GM19395 (cell line): ENCODE data around the gene COL27A1.

Experiments
- ATAC-seq: cut with Tn5 transposase; IDR thresholded peaks from one replicate; pipeline ENCODE4 v1.9.1; 2021; ENCODE audit warnings: mild to moderate bottlenecking, moderate library complexity; ENCODE audit not compliant: unreplicated experiment

COL27A1 gene

GRCh38 chr9:114238891-114239875, 83.8 kb downstream of the COL27A1 start:
- ATAC-seq = no peak

- ATAC-seq = no peak
Observed at GRCh38 chr9:114240216-114240615, 84.9 kb downstream of the COL27A1 start.

GRCh38 chr9:114240647-114241558, 85.6 kb downstream of the COL27A1 start:
- ATAC-seq = no peak

GRCh38 chr9:114242837-114243236, 87.5 kb downstream of the COL27A1 start:
- ATAC-seq = no peak

- no peak for ATAC-seq
Observed at GRCh38 chr9:114243240-114243639, 87.9 kb downstream of the COL27A1 start.

- no peak for ATAC-seq
Observed at GRCh38 chr9:114244570-114244969, 89.2 kb downstream of the COL27A1 start.

GRCh38 chr9:114246558-114246957, 91.2 kb downstream of the COL27A1 start:
- ATAC-seq = no peak

GRCh38 chr9:114247077-114247476, 91.7 kb downstream of the COL27A1 start:
- no peak for ATAC-seq

GRCh38 chr9:114247491-114247890, 92.2 kb downstream of the COL27A1 start:
- ATAC-seq = no peak

- no peak for ATAC-seq
Observed at GRCh38 chr9:114248299-114248707, 93.0 kb downstream of the COL27A1 start.

GRCh38 chr9:114249424-114250234, 94.3 kb downstream of the COL27A1 start:
- ATAC-seq = no peak

GRCh38 chr9:114250235-114250568, 94.9 kb downstream of the COL27A1 start:
- no peak for ATAC-seq

- no peak for ATAC-seq
Observed at GRCh38 chr9:114250648-114251047, 95.3 kb downstream of the COL27A1 start.

GRCh38 chr9:114252394-114252793, 97.1 kb downstream of the COL27A1 start:
- ATAC-seq = no peak

GRCh38 chr9:114256827-114257328, 101.5 kb downstream of the COL27A1 start:
- no peak for ATAC-seq

- ATAC-seq = no peak
Observed at GRCh38 chr9:114258218-114258617, 102.9 kb downstream of the COL27A1 start.

- ATAC-seq = no peak
Observed at GRCh38 chr9:114258866-114259797, 103.8 kb downstream of the COL27A1 start.

GRCh38 chr9:114259798-114260523, 104.6 kb downstream of the COL27A1 start:
- no peak for ATAC-seq

GRCh38 chr9:114261026-114261425, 105.7 kb downstream of the COL27A1 start:
- no peak for ATAC-seq
